HEK293 (cell line): ENCODE data around the gene C16orf86.

Experiments used
- CTCF ChIP-seq: fragments of 450-650 bp; formaldehyde crosslinking; IDR thresholded peaks from 2 replicates; pipeline ENCODE4 v1.5.1; 2016; ENCODE audit warnings: missing biosample characterization, missing genetic modification characterization
- ELK4 ChIP-seq: IDR thresholded peaks from 2 replicates; pipeline ENCODE4 v1.6.1; 2011; ENCODE audit warnings: mild to moderate bottlenecking, low read depth, low read length, borderline replicate concordance
- KLF10 ChIP-seq: fragments of 450-650 bp; IDR thresholded peaks from 2 replicates; pipeline ENCODE4 v1.5.1; 2018; ENCODE audit warnings: missing biosample characterization, mild to moderate bottlenecking, missing genetic modification characterization
- KLF17 ChIP-seq: fragments of 450-650 bp; formaldehyde crosslinking; IDR thresholded peaks from 2 replicates; pipeline ENCODE4 v1.5.1; 2016; ENCODE audit warnings: missing biosample characterization, missing genetic modification characterization
- TCF7L2 ChIP-seq: IDR thresholded peaks from 2 replicates; pipeline ENCODE4 v1.6.1; 2011; ENCODE audit warnings: low read depth, mild to moderate bottlenecking, inconsistent platforms, low read length, moderate library complexity, borderline replicate concordance
- ZNF16 ChIP-seq: fragments of 450-650 bp; formaldehyde crosslinking; IDR thresholded peaks from 2 replicates; pipeline ENCODE4 v1.5.1; 2016; ENCODE audit warnings: low read depth, missing biosample characterization, missing genetic modification characterization
- ZNF341 ChIP-seq: fragments of 450-650 bp; formaldehyde crosslinking; IDR thresholded peaks from 2 replicates; pipeline ENCODE4; 2016; ENCODE audit warnings: low read depth, missing biosample characterization, missing genetic modification characterization
- ZNF626 ChIP-seq: fragments of 450-650 bp; sonication (Bioruptor Pico); formaldehyde crosslinking; IDR thresholded peaks from 2 replicates; pipeline ENCODE4 v1.5.1; 2018; ENCODE audit warnings: missing biosample characterization, missing genetic modification characterization, inconsistent platforms

GRCh38 chr16:67657751-67658518 lies 8.7 kb upstream of the C16orf86 start:
- TF ChIP-seq ZNF341 (tag by site-specific recombination) (no peak), CTCF (tag by site-specific recombination) (no peak), ZNF626 (tag by site-specific recombination) (no peak), ELK4 (no peak), KLF10 (tag by site-specific recombination) (no peak), KLF17 (tag by site-specific recombination) (no peak), TCF7L2 (no peak), ZNF16 (no peak)
